ENCODE measurements around the gene TRIO.
A peak's percentile ranks its signal among the peaks of the same experiment; 100 is the strongest.

Gene TRIO

DNA sequence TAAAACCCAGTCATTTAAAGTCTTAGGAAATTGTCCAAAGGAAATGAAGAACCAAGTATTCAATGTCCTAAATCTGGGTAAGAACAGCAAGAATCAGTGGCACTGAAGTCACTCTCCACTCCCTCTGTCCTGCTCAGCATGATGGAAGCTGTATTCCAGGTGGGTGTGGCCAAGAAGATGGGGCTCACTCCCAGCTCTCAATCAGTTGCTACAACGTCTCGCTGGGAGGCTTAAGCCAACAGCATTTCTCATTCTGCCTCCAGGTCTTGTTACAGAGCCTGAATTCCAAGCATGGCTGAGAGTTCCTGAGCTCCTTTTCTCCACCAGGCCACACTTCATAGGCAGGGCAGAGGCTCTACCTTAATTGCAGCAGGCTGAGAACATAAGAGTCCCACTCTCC lies 41.2 kb upstream of the TRIO start:
- no peak overlapping the region for H3K27ac ChIP-seq (ENCODE audit: low read depth, low read length)
- peak; percentile 71 to 86 for DNase-seq
- H3K4me2 ChIP-seq (ENCODE audit: low read length), result no peak overlapping the region
- H3K23ac ChIP-seq (ENCODE audit: low read length), result no peak overlapping the region
- no peak overlapping the region for H2AK5ac ChIP-seq (ENCODE audit: low read length)
- H3K4ac ChIP-seq (ENCODE audit: low read depth, low read length), result no peak overlapping the region
- H2BK120ac ChIP-seq (ENCODE audit: insufficient read depth, low read length, poor library complexity), result peak overlapping the region; percentile 83
- H2BK12ac ChIP-seq (ENCODE audit: low read length), result peak overlapping the region; percentile 30
- no peaks in the 10 kb centered on the region for H3K9me3 ChIP-seq (ENCODE audit: insufficient read depth, low read depth, low read length)
- no peaks in the 10 kb centered on the region for H3K36me3 ChIP-seq (ENCODE audit: control insufficient read depth in 1 of 2, insufficient read depth in 2 of 2, low read length in 2 of 2)
- H3K79me1 ChIP-seq (ENCODE audit: low read length), result no peaks in the 10 kb centered on the region
- no peak overlapping the region for H3K4me3 ChIP-seq (ENCODE audit: low read depth, low read length)
- H2BK5ac ChIP-seq (ENCODE audit: low read depth, low read length, poor library complexity), result peak overlapping the region; percentile 54
- no peak overlapping the region for H4K91ac ChIP-seq (ENCODE audit: low read depth, low read length)
- peaks cover 4 to 7% of the 10 kb centered on the region in 2 experiments for H3K4me1 ChIP-seq (ENCODE audit: control insufficient read depth in 1 of 2, insufficient read depth in 2 of 2, low read length in 2 of 2)
- H3K18ac ChIP-seq (ENCODE audit: low read length), result no peak overlapping the region
- H3K79me2 ChIP-seq (ENCODE audit: control insufficient read depth, insufficient read depth, low read length, poor library complexity), result no peaks in the 10 kb centered on the region
- no peak overlapping the region for H4K12ac ChIP-seq (ENCODE audit: low read depth, low read length)
- no peak overlapping the region for H2AFZ ChIP-seq (ENCODE audit: insufficient read depth, low read length, poor library complexity)
- no peak overlapping the region for H3K9ac ChIP-seq (ENCODE audit: low read length)
- no peak overlapping the region for H4K8ac ChIP-seq (ENCODE audit: low read depth, low read length)
- H3K27me3 ChIP-seq (ENCODE audit: insufficient read depth, low read length), result no peaks in the 10 kb centered on the region
- no CpG with 5 or more reads among the region's 2 CpGs for WGBS (ENCODE audit: extremely low coverage, insufficient coverage, insufficient read length)
- H3K14ac ChIP-seq (ENCODE audit: low read length), result peak overlapping the region; percentile 70

- no peak overlapping the region for H3K4me2 ChIP-seq (ENCODE audit: low read length)
- no peak overlapping the region for H2BK5ac ChIP-seq (ENCODE audit: low read depth, low read length, poor library complexity)
- H2AK5ac ChIP-seq (ENCODE audit: low read length), result no peak overlapping the region
- H3K4me3 ChIP-seq (ENCODE audit: low read depth, low read length), result no peak overlapping the region
- H3K36me3 ChIP-seq (ENCODE audit: control insufficient read depth in 1 of 2, insufficient read depth in 2 of 2, low read length in 2 of 2), result no peaks in the 10 kb centered on the region
- peak; percentile 25 to 75 for DNase-seq
- no peak overlapping the region for H2BK12ac ChIP-seq (ENCODE audit: low read length)
- peaks cover 4 to 7% of the 10 kb centered on the region in 2 experiments for H3K4me1 ChIP-seq (ENCODE audit: control insufficient read depth in 1 of 2, insufficient read depth in 2 of 2, low read length in 2 of 2)
- H4K12ac ChIP-seq (ENCODE audit: low read depth, low read length), result no peak overlapping the region
- H3K14ac ChIP-seq (ENCODE audit: low read length), result no peak overlapping the region
- H3K23ac ChIP-seq (ENCODE audit: low read length), result no peak overlapping the region
- H2AFZ ChIP-seq (ENCODE audit: insufficient read depth, low read length, poor library complexity), result no peak overlapping the region
- H3K9ac ChIP-seq (ENCODE audit: low read length), result no peak overlapping the region
- H3K18ac ChIP-seq (ENCODE audit: low read length), result no peak overlapping the region
- WGBS (ENCODE audit: extremely low coverage, insufficient coverage, insufficient read length), result no CpG with 5 or more reads among the region's 1 CpG
- no peaks in the 10 kb centered on the region for H3K79me2 ChIP-seq (ENCODE audit: control insufficient read depth, insufficient read depth, low read length, poor library complexity)
- H2BK120ac ChIP-seq (ENCODE audit: insufficient read depth, low read length, poor library complexity), result no peak overlapping the region
- no peaks in the 10 kb centered on the region for H3K79me1 ChIP-seq (ENCODE audit: low read length)
- no peak overlapping the region for H4K8ac ChIP-seq (ENCODE audit: low read depth, low read length)
- H3K9me3 ChIP-seq (ENCODE audit: insufficient read depth, low read depth, low read length), result no peaks in the 10 kb centered on the region
- H3K4ac ChIP-seq (ENCODE audit: low read depth, low read length), result no peak overlapping the region
- no peak overlapping the region for H4K91ac ChIP-seq (ENCODE audit: low read depth, low read length)
- H3K27me3 ChIP-seq (ENCODE audit: insufficient read depth, low read length), result no peaks in the 10 kb centered on the region
- H3K27ac ChIP-seq (ENCODE audit: low read depth, low read length), result no peak overlapping the region
These were observed 40.5 kb upstream of the TRIO start for GRCh38 chr5:14102666-14103065.

GRCh38 chr5:14105718-14106410 lies 37.3 kb upstream of the TRIO start:
- Histone ChIP-seq H3K4me1 (ENCODE audit: control insufficient read depth in 1 of 2, insufficient read depth in 2 of 2, low read length in 2 of 2) (peaks cover 4 to 7% of the 10 kb centered on the region in 2 experiments), H2BK120ac (ENCODE audit: insufficient read depth, low read length, poor library complexity) (no peak overlapping the region), H2AFZ (ENCODE audit: insufficient read depth, low read length, poor library complexity) (no peak overlapping the region), H3K14ac (ENCODE audit: low read length) (no peak overlapping the region), H3K4me2 (ENCODE audit: low read length) (no peak overlapping the region), H2AK5ac (ENCODE audit: low read length) (no peak overlapping the region), H3K79me1 (ENCODE audit: low read length) (no peaks in the 10 kb centered on the region), H3K18ac (ENCODE audit: low read length) (no peak overlapping the region), H2BK5ac (ENCODE audit: low read depth, low read length, poor library complexity) (no peak overlapping the region), H4K8ac (ENCODE audit: low read depth, low read length) (no peak overlapping the region), H3K23ac (ENCODE audit: low read length) (no peak overlapping the region), H3K27ac (ENCODE audit: low read depth, low read length) (no peak overlapping the region), H3K36me3 (ENCODE audit: control insufficient read depth in 1 of 2, insufficient read depth in 2 of 2, low read length in 2 of 2) (no peaks in the 10 kb centered on the region), H4K91ac (ENCODE audit: low read depth, low read length) (no peak overlapping the region), H3K4ac (ENCODE audit: low read depth, low read length) (no peak overlapping the region), H3K79me2 (ENCODE audit: control insufficient read depth, insufficient read depth, low read length, poor library complexity) (no peaks in the 10 kb centered on the region), H4K12ac (ENCODE audit: low read depth, low read length) (no peak overlapping the region), H2BK12ac (ENCODE audit: low read length) (no peak overlapping the region), H3K9me3 (ENCODE audit: insufficient read depth, low read depth, low read length) (no peaks in the 10 kb centered on the region), H3K9ac (ENCODE audit: low read length) (no peak overlapping the region), H3K27me3 (ENCODE audit: insufficient read depth, low read length) (no peaks in the 10 kb centered on the region), H3K4me3 (ENCODE audit: low read depth, low read length) (no peak overlapping the region)
- no CpG with 5 or more reads among the region's 2 CpGs for WGBS (ENCODE audit: extremely low coverage, insufficient coverage, insufficient read length)
- peak; percentile 27 to 80 for DNase-seq

DNA sequence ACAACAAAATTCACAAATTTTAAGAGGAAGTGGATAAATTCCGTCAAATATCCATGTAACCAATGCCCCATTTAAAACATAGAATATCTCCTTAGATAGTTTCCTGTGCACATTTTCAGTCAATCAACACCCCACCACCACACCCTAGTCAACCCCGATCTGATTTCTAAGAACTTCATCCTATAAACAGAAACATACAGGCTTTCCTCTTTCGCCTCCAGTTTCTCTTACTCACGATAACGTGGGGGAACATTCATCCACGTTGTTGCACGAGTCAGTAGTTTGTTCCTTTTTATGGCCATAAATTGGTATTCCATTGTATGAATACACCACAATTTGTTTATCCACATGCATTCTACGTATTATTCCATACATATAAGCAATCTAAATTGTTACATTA lies 35.6 kb upstream of the TRIO start:
- Histone ChIP-seq H3K79me2 (ENCODE audit: control insufficient read depth, insufficient read depth, low read length, poor library complexity) (no peaks in the 10 kb centered on the region), H3K36me3 (ENCODE audit: control insufficient read depth in 1 of 2, insufficient read depth in 2 of 2, low read length in 2 of 2) (no peaks in the 10 kb centered on the region), H3K27ac (ENCODE audit: low read depth, low read length) (no peak overlapping the region), H2AK5ac (ENCODE audit: low read length) (no peak overlapping the region), H2AFZ (ENCODE audit: insufficient read depth, low read length, poor library complexity) (no peak overlapping the region), H3K79me1 (ENCODE audit: low read length) (no peaks in the 10 kb centered on the region), H2BK5ac (ENCODE audit: low read depth, low read length, poor library complexity) (no peak overlapping the region), H3K4me3 (ENCODE audit: low read depth, low read length) (no peak overlapping the region), H3K27me3 (ENCODE audit: insufficient read depth, low read length) (no peaks in the 10 kb centered on the region), H3K9me3 (ENCODE audit: insufficient read depth, low read depth, low read length) (no peaks in the 10 kb centered on the region), H3K14ac (ENCODE audit: low read length) (no peak overlapping the region), H2BK120ac (ENCODE audit: insufficient read depth, low read length, poor library complexity) (no peak overlapping the region), H3K4ac (ENCODE audit: low read depth, low read length) (no peak overlapping the region), H4K12ac (ENCODE audit: low read depth, low read length) (no peak overlapping the region), H3K18ac (ENCODE audit: low read length) (no peak overlapping the region), H4K91ac (ENCODE audit: low read depth, low read length) (no peak overlapping the region), H3K9ac (ENCODE audit: low read length) (no peak overlapping the region), H3K23ac (ENCODE audit: low read length) (no peak overlapping the region), H3K4me2 (ENCODE audit: low read length) (no peak overlapping the region), H3K4me1 (ENCODE audit: control insufficient read depth in 1 of 2, insufficient read depth in 2 of 2, low read length in 2 of 2) (peaks cover 0 to under 1% of the 10 kb centered on the region in 2 experiments), H4K8ac (ENCODE audit: low read depth, low read length) (no peak overlapping the region), H2BK12ac (ENCODE audit: low read length) (no peak overlapping the region)
- no CpG with 5 or more reads among the region's 8 CpGs for WGBS (ENCODE audit: extremely low coverage, insufficient coverage, insufficient read length)
- no peak for DNase-seq

Data from trophoblast cell (in vitro differentiated cells and primary cell).